Left hindlimb (tissue), 1 donor: ENCODE data around the gene TEDDM1.
"Not testable (repeated sequence)": the region's sequence is repeated elsewhere in the genome, so short reads cannot be mapped to it uniquely, and the experiment has no call there.

ENCODE experiments used
- DNase-seq: peaks from one replicate; pipeline ENCODE4 v3.0.0-alpha.2; 2018

TEDDM1 gene

GRCh38 chr1:182405578-182405977, 5.1 kb upstream of the TEDDM1 start:
- no peak for DNase-seq

- no peak for DNase-seq
Measured at GRCh38 chr1:182404781-182405180, 4.3 kb upstream of the TEDDM1 start.

GRCh38 chr1:182397653-182398393, 2.6 kb downstream of the TEDDM1 start:
- no peak for DNase-seq

GRCh38 chr1:182395906-182396305, 4.6 kb downstream of the TEDDM1 start:
- no peak for DNase-seq

- no peak for DNase-seq
Measured at GRCh38 chr1:182394055-182394775, 6.3 kb downstream of the TEDDM1 start.

GRCh38 chr1:182392050-182393028, 8.1 kb downstream of the TEDDM1 start:
- no peak for DNase-seq

GRCh38 chr1:182391362-182392049, 9.0 kb downstream of the TEDDM1 start, which contains the start of gene GLUL:
GLUL (minus strand) TSS chr1:182391790; CDS start chr1:182388737, 3,053 bp downstream.
- DNase-seq: peak; percentile 96

- DNase-seq: no peak
Measured at GRCh38 chr1:182391028-182391361, 9.5 kb downstream of the TEDDM1 start.

- DNase-seq: no peak
Measured at GRCh38 chr1:182389619-182390047, 10.8 kb downstream of the TEDDM1 start.

- no peak for DNase-seq
Measured at GRCh38 chr1:182388392-182389134, 11.9 kb downstream of the TEDDM1 start.

- no peak for DNase-seq
Measured at GRCh38 chr1:182387566-182387965, 12.9 kb downstream of the TEDDM1 start.

- DNase-seq: no peak
Measured at GRCh38 chr1:182386980-182387379, 13.5 kb downstream of the TEDDM1 start.

GRCh38 chr1:182385885-182386853, 14.3 kb downstream of the TEDDM1 start:
- no peak for DNase-seq

- no peak for DNase-seq
Measured at GRCh38 chr1:182384387-182384960, 16.0 kb downstream of the TEDDM1 start.

GRCh38 chr1:182383934-182384333, 16.5 kb downstream of the TEDDM1 start:
- no peak for DNase-seq

GRCh38 chr1:182383037-182383661, 17.3 kb downstream of the TEDDM1 start:
- no peak for DNase-seq

GRCh38 chr1:182381962-182382819, 18.3 kb downstream of the TEDDM1 start:
- no peak for DNase-seq

GRCh38 chr1:182380199-182380598, 20.3 kb downstream of the TEDDM1 start:
- DNase-seq: no peak

GRCh38 chr1:182379781-182380180, 20.7 kb downstream of the TEDDM1 start:
- DNase-seq: not testable (repeated sequence)
